ENCODE data around the gene C1orf198.

DNA sequence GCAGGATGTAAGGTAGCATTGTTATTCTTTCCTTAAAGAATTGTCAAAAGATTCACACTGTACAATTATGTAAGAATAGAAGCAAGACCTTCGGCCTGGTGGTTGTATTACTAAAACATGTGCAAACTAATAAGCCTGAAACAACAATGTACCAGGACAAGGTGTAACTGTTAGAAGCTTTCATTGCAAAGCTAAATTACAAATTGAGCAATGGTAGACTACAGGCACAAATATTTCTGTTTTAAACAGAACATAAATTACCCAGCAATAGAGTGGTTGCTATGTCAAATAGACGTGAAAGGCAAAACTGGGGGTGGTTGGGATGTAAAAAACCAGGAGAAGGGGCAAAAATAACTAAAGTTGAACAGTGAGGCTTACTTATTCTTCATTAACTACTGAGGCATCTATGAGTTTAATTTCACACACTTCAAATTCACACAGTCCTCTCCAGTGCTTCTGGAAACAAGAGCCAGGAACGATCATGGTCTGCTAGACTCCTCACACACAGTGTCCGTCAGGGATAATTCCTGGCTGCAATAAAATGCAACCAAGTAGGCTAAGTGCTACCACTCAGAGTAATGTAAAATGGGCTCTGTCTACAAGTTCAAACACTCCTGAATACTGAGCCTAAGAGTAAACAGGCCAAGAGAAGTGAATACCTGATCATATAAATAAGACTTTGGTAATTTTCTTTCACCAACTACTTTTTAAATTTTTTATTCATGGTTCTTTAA lies 39.3 kb upstream of the C1orf198 start:
- TF ChIP-seq POLR2A (IDR thresholded peaks at IDR 0.05): no peak
- TF ChIP-seq, protein P1, sequence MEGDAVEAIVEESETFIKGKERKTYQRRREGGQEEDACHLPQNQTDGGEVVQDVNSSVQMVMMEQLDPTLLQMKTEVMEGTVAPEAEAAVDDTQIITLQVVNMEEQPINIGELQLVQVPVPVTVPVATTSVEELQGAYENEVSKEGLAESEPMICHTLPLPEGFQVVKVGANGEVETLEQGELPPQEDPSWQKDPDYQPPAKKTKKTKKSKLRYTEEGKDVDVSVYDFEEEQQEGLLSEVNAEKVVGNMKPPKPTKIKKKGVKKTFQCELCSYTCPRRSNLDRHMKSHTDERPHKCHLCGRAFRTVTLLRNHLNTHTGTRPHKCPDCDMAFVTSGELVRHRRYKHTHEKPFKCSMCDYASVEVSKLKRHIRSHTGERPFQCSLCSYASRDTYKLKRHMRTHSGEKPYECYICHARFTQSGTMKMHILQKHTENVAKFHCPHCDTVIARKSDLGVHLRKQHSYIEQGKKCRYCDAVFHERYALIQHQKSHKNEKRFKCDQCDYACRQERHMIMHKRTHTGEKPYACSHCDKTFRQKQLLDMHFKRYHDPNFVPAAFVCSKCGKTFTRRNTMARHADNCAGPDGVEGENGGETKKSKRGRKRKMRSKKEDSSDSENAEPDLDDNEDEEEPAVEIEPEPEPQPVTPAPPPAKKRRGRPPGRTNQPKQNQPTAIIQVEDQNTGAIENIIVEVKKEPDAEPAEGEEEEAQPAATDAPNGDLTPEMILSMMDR (IDR thresholded peaks at IDR 0.05): no peak
